Measurements from ENCODE around the gene SRP14. TPM values are rescaled to one million over a fixed set of nuclear protein-coding genes. Genes with fewer than 3 reads are reported as not detected.
"Not testable (repeated sequence)": the region's sequence is repeated elsewhere in the genome, so short reads cannot be mapped to it uniquely, and the experiment has no call there.

Gene SRP14
- total RNA-seq, 1 donor from 2014 or later, result 235 TPM

GRCh38 chr15:39997031-39997430 is 42.0 kb downstream of the SRP14 start:
- H3K9me3 Mint-ChIP-seq (ENCODE audit: unreplicated experiment), result no peaks in the 10 kb centered on the region
- H3K36me3 Mint-ChIP-seq (ENCODE audit: low read depth, unreplicated experiment), result peaks cover 18% of the 10 kb centered on the region
- TF ChIP-seq, protein P1, sequence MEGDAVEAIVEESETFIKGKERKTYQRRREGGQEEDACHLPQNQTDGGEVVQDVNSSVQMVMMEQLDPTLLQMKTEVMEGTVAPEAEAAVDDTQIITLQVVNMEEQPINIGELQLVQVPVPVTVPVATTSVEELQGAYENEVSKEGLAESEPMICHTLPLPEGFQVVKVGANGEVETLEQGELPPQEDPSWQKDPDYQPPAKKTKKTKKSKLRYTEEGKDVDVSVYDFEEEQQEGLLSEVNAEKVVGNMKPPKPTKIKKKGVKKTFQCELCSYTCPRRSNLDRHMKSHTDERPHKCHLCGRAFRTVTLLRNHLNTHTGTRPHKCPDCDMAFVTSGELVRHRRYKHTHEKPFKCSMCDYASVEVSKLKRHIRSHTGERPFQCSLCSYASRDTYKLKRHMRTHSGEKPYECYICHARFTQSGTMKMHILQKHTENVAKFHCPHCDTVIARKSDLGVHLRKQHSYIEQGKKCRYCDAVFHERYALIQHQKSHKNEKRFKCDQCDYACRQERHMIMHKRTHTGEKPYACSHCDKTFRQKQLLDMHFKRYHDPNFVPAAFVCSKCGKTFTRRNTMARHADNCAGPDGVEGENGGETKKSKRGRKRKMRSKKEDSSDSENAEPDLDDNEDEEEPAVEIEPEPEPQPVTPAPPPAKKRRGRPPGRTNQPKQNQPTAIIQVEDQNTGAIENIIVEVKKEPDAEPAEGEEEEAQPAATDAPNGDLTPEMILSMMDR (IDR thresholded peaks at IDR 0.05; ENCODE audit: unreplicated experiment), result no peak
- no peak overlapping the region for H3K4me3 Mint-ChIP-seq (ENCODE audit: unreplicated experiment)
- no peak overlapping the region for H3K27ac Mint-ChIP-seq (ENCODE audit: unreplicated experiment)
- H3K27me3 Mint-ChIP-seq (ENCODE audit: unreplicated experiment), result peaks cover 1% of the 10 kb centered on the region
- no peaks in the 10 kb centered on the region for H3K4me1 Mint-ChIP-seq (ENCODE audit: unreplicated experiment)
- no peak for DNase-seq (ENCODE audit: low spot score)

DNA sequence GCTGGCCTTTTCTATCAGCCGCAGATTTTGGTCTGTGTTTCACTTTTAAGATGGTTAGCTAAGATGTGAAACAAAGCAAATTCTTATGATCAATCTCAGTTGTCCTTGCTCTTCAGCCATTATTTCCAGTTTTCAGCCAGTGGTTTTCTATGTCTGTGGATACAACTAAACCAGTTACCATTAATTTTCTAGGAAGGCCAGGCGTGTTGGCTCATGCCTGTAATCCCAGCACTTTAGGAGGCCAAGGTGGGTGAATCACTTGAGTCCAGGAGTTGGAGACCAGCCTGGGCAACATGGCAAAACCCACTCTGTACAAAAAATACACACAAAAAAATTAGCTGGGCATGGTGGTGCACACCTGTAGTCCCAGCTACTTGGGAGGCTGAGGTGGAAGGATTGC is 42.8 kb downstream of the SRP14 start:
- not testable (repeated sequence) for H3K4me1 Mint-ChIP-seq (ENCODE audit: unreplicated experiment); H3K27ac Mint-ChIP-seq (ENCODE audit: unreplicated experiment); DNase-seq (ENCODE audit: low spot score); H3K27me3 Mint-ChIP-seq (ENCODE audit: unreplicated experiment); H3K4me3 Mint-ChIP-seq (ENCODE audit: unreplicated experiment); H3K9me3 Mint-ChIP-seq (ENCODE audit: unreplicated experiment)
- H3K36me3 Mint-ChIP-seq (ENCODE audit: low read depth, unreplicated experiment), result peaks cover 16% of the 10 kb centered on the region

DNA sequence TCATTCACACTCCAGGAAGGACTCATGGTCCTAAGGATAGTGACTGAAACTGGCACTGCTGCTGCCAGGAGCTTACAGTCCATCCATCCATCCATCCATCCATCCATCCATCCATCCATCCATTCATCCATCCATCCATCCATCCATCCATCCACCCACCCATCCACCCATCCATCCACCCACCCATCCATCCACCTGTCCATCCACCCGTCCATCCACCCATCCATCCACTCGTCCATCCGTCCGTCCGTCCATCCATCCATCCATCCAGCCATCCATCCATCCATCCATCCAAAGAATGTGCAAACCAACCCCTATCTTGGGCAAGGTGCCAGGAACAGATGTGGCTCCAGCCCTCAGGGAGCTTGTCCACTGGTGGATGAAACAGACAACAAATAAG is 46.0 kb downstream of the SRP14 start:
- peak overlapping the region; percentile 79 for H3K4me3 Mint-ChIP-seq (ENCODE audit: unreplicated experiment)
- peaks cover 32% of the 10 kb centered on the region for H3K36me3 Mint-ChIP-seq (ENCODE audit: low read depth, unreplicated experiment)
- DNase-seq (ENCODE audit: low spot score); H3K4me1 Mint-ChIP-seq (ENCODE audit: unreplicated experiment); H3K9me3 Mint-ChIP-seq (ENCODE audit: unreplicated experiment); H3K27ac Mint-ChIP-seq (ENCODE audit: unreplicated experiment); H3K27me3 Mint-ChIP-seq (ENCODE audit: unreplicated experiment): not testable (repeated sequence)

- Mint-ChIP-seq H3K4me3 (ENCODE audit: unreplicated experiment) (no peak overlapping the region), H3K9me3 (ENCODE audit: unreplicated experiment) (no peaks in the 10 kb centered on the region), H3K27ac (ENCODE audit: unreplicated experiment) (no peak overlapping the region), H3K36me3 (ENCODE audit: low read depth, unreplicated experiment) (peaks cover 36% of the 10 kb centered on the region), H3K4me1 (ENCODE audit: unreplicated experiment) (no peaks in the 10 kb centered on the region), H3K27me3 (ENCODE audit: unreplicated experiment) (peaks cover 1% of the 10 kb centered on the region)
- DNase-seq (ENCODE audit: low spot score), result no peak
- TF ChIP-seq, protein P1 (IDR thresholded peaks at IDR 0.05; ENCODE audit: unreplicated experiment), result no peak
Observed at GRCh38 chr15:39990706-39991105, 48.3 kb downstream of the SRP14 start.

- peaks cover 38% of the 10 kb centered on the region for H3K36me3 Mint-ChIP-seq (ENCODE audit: low read depth, unreplicated experiment)
- DNase-seq (ENCODE audit: low spot score), result no peak
- no peaks in the 10 kb centered on the region for H3K27me3 Mint-ChIP-seq (ENCODE audit: unreplicated experiment)
- H3K4me1 Mint-ChIP-seq (ENCODE audit: unreplicated experiment), result peaks cover 7% of the 10 kb centered on the region
- no peak overlapping the region for H3K4me3 Mint-ChIP-seq (ENCODE audit: unreplicated experiment)
- H3K9me3 Mint-ChIP-seq (ENCODE audit: unreplicated experiment), result no peaks in the 10 kb centered on the region
- TF ChIP-seq, protein P1 (IDR thresholded peaks at IDR 0.05; ENCODE audit: unreplicated experiment), result no peak
- no peak overlapping the region for H3K27ac Mint-ChIP-seq (ENCODE audit: unreplicated experiment)
Observed at GRCh38 chr15:39987821-39988220, 51.2 kb downstream of the SRP14 start.

Other genes with a start within 250 kb of the SRP14 start
- 2.4 TPM for gene GPR176, start 118.9 kb downstream of the SRP14 start, total RNA-seq (ENCODE audit: unreplicated experiment)
- gene EIF2AK4, start 105.1 kb downstream of the SRP14 start, total RNA-seq (ENCODE audit: unreplicated experiment), result 42.0 TPM
- 153 TPM for gene BMF, start 69.7 kb upstream of the SRP14 start, total RNA-seq (ENCODE audit: unreplicated experiment)
- 11.9 TPM for gene BUB1B, start 121.9 kb upstream of the SRP14 start, total RNA-seq (ENCODE audit: unreplicated experiment)
- 0.31 TPM for gene PAK6, start 199.9 kb upstream of the SRP14 start, total RNA-seq (ENCODE audit: unreplicated experiment)
- not detected for gene ANKRD63, start 243.9 kb upstream of the SRP14 start, total RNA-seq (ENCODE audit: unreplicated experiment)